Erythroblast (primary cell): ENCODE results near the gene PLIN4.
"Not testable (repeated sequence)": the region's sequence is repeated elsewhere in the genome, so short reads cannot be mapped to it uniquely, and the experiment has no call there.

Experiments used
- GATA1 ChIP-seq: IDR thresholded peaks from 2 replicates; pipeline ENCODE4 v1.6.1; 2011; ENCODE audit warnings: low read depth, mild to moderate bottlenecking, control low read depth, low read length, moderate library complexity
- POLR2A ChIP-seq: IDR thresholded peaks from 2 replicates; pipeline ENCODE4 v1.6.1; 2011; ENCODE audit warnings: mild to moderate bottlenecking, low read length

GRCh38 chr19:4527377-4527776, 9.1 kb upstream of the PLIN4 start:
- not testable (repeated sequence) for TF ChIP-seq POLR2A, GATA1
